HG03439 (cell line): ENCODE results near the gene ABHD11.
"Not testable (repeated sequence)": the region's sequence is repeated elsewhere in the genome, so short reads cannot be mapped to it uniquely, and the experiment has no call there.

Experiments used
- ATAC-seq: cut with Tn5 transposase; IDR thresholded peaks from one replicate; pipeline ENCODE4 v1.9.1; 2021; ENCODE audit warnings: mild to moderate bottlenecking, moderate library complexity; ENCODE audit not compliant: unreplicated experiment

ABHD11 gene

DNA sequence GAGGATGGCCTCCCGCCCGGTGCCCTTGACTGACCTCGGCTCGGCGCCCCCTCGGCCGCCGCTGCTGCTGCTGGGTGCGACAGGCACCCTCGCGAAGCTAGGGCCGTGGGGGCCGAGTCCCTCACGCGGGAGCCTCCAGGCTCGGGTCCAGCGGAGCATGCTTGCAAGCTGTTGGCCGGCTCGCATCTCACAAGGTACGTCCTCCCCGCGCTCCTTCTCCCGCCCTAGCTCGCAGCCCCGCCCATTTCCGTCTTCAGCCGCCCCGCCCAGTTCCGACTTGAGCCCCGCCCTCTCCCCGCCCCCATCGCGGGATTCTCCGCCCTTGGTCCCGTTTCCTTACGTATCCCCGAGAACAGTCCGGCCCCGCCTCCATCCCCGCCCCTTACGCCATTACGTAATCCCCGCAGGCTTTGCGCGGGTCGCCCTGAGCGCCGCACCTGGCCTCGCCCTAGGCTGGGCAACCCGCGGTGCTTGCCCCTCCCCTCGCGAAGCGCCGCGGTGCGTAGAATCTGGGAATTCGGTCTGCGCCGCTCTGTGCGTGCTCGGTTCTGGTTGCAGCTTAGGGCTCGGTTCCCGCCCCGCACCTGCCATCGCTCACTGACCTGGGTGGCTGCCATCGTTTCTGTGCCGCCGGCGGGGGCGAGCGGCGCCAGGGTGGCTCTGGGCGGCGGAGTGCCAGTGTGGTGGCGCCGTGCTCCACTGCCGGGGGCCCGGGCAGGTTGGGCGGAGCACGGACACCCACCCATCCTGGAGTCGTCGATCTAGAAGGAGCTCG, at the start of gene ABHD11:
Gene ABHD11 (minus strand): TSS at position 191 of the 775 bp plus-strand sequence. CDS start 32 bp downstream, at position 159.
- peak; percentile 83 for ATAC-seq

DNA sequence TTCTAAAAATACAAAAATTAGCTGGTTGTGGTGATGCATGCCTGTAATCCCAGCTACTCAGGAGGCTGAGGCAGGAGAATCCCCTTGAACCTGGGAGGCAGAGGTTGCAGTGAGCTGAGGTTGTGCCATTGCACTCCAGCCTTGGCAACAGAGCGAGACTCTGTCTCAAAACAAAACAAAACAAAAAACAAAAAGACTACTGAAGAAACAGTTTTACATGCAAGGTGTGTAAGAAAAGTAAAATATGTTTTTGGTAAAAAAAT, 49.1 kb upstream of the ABHD11 start:
- not testable (repeated sequence) for ATAC-seq

- no peak for ATAC-seq
Observed at GRCh38 chr7:73786588-73786987, 48.0 kb upstream of the ABHD11 start.

- no peak for ATAC-seq
Observed at GRCh38 chr7:73779517-73779916, 40.9 kb upstream of the ABHD11 start.

DNA sequence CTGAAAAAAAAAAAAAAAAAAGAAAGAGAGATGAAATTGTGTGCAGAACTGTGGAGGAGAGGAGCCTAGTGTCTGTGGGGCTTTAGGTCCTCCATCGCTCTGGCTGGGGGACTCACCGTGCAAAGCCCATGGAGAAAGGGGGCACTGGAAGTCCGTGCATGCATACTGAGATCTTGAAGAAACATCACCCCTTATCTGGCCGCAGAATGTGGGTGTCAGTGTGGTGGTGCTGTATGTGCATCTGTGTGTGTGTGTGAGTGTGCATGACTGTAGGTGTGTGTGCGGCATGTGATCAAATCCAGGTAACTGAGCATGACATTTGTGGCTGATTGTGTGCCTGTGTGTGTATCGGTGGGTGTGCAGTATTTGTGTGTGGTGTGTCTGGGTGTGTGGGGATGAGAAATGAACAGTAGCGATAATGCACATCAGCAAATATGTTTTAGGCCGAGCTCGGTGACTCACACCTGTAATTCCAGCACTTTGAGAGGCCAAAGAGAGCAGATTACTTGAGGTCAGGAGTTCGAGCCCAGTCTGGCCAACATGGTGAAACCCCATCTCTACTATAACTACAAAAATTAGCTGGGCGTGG, 40.3 kb upstream of the ABHD11 start:
- ATAC-seq = no peak

DNA sequence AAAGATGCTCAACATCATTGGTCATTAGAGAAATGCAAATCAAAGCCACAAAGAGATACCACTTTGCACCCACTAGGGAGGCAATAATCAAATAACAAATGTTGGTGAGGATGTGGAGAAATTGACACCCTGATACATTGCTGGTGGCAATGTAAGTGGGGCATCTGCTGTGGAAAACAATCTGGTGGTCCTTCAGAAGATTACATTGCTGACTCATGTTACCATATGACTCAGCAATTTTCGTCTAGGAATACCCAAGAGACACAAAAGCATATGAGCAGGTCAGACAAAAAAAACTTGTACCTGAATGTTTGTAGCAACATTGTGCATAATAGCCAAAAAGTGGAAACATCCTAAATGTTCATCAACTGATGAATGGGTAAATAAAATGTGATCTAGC, 36.3 kb upstream of the ABHD11 start:
- no peak for ATAC-seq

DNA sequence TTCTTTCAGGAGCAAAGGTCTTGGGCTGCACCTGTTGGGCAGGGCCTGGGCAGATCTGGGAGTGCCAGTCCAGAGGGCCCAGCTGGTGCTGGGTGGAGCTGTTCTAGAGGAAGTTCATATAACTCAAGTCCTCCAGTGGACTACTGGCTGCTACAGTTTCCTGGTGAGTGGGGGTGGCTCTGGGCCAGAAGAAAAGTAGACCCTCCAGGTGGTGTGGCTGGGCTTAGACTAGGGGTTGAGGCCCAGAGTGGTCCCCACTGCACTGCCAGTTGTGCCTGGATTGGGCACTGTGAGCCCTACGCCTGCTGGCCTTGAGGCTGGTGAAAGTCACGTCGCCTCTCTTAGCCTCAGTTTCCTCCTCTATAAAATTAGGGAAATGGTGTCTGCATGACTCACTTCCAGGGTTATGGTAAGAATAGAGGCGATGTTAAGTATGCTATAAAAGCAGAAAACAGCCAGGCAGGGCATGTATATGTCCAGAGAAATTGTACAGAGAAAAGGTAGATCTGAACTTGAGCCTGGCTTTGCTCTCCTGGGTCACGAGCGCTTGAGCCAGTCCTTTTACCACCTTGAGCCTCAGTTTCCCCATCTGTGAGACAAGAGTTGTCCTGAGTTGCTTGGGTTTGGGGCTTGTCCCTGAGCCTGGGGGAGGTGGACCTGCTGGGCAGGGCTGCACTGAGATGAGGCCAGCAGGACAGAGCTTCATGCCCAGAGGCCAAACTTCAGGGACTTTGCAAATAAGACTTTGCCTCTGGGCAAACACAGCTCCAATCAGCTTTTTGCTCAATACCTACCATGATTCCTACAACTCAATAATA, 35.3 kb upstream of the ABHD11 start:
- no peak for ATAC-seq

GRCh38 chr7:73770860-73771670, 32.5 kb upstream of the ABHD11 start:
- no peak for ATAC-seq

DNA sequence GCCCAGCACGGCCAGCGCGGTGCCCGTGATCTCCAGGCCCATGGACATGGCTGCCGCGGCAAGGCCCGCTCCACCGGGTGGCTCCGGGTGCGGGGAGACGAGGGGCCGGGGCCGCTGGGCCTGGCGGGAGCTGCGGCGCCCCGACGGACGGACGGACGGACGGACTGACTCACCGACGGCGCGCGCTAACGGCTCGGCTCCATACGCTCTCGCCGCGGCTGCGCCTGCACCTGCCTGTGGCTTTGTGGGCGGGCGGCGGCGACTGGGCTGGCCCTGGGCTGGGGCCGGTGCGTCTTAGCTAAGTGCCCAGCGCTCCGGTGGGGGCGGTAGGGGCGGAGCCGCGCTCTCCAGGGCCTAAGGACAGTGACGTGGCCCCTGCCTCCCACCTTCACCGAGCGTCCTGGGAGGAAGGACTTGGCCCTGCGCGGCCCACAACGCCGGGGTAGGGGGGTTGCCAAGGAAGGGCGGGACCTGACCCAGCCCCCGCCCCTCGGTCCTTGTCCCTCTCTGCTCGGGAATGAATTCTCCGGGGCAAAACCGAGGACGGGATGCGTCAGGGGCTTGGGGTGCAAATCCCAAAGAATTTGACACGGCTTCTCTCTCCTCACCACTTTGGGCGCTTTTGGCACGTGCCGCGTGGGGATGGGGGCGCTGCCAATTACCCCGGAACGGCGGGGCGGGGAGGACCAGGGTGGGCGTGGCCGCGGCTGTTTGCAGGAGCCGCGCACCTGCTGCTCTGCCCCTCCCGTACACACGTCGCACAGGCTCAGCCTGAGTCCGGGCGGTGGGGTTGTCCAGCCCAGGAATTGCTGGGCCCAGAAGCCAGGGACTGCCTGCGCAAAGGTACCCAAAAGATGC, 31.6 kb upstream of the ABHD11 start, which contains the start of gene CLDN3:
Gene CLDN3 (minus strand): TSS at position 269 of the 858 bp plus-strand sequence. CDS start 221 bp downstream, at position 48.
- no peak for ATAC-seq

DNA sequence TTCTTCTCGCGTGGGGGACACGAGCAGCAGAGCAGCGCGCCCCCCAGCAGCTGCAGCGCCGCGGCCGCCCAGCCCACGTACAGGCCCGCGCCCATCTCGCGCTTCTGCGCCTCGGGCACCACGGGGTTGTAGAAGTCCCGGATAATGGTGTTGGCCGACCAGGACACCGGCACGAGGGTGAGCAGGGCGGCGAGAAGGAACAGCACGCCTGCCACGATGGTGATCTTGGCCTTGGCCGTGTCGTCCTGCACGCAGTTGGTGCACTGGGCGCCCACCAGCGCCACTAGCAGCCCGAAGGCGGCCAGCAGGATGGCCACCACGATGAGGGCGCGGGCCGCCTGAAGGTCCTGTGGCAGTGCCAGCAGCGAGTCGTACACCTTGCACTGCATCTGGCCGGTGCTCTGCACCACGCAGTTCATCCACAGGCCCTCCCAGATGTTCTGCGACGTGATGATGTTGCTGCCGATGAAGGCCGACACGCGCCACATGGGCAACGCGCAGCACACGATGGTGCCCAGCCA, 30.9 kb upstream of the ABHD11 start:
- ATAC-seq = no peak

GRCh38 chr7:73768641-73769480, 30.3 kb upstream of the ABHD11 start:
- ATAC-seq = no peak

DNA sequence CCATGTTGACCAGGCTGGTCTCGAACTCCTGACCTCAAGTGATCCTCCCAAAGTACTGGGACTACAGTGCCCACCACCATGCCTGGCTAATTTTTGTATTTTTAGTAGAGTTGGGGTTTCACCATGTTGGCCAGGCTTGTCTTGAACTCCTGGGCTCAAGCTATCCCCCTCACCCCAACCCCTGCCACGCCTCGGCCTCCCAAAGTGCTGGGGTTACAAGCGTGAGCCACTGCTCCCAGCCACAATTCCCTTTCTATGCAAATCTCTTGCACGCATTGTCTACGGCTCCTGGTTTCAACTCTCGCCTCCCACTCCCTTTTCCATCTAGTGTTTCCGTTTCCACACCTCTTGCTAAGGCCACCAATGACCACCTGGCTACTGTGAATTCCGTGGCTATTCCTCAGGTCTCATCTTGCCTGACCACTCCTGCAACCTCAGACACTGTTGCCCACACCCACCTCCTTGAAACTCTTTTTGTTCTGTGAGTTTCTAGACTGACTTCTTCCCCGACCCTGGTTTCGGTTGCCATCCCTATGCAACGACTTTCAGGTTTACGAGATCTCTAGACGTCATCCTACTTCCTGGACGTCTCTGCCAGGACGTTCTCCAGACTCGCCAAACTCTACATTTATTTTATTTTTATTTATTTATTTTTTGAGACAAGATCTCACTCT, 28.1 kb upstream of the ABHD11 start:
- ATAC-seq = no peak

DNA sequence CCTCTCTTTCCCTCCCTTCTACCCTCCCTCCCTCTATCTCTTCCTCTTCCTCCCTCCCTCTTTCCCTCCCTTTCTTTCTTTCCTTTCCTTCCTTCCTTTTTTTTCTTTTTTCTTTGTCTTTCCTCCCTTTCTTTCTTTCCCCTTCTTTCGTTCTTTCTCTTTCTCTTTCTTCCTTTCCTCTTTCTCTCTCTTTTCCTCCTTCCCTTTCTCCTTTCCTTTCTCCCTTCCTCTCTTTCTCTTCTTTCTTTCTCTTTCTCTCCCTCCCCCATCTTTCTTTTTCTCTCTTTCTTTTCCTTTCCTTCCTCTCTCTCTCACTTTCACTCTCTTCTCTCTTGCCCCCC, 24.0 kb upstream of the ABHD11 start:
- no peak for ATAC-seq

- no peak for ATAC-seq
Observed at GRCh38 chr7:73761854-73762658, 23.5 kb upstream of the ABHD11 start.

DNA sequence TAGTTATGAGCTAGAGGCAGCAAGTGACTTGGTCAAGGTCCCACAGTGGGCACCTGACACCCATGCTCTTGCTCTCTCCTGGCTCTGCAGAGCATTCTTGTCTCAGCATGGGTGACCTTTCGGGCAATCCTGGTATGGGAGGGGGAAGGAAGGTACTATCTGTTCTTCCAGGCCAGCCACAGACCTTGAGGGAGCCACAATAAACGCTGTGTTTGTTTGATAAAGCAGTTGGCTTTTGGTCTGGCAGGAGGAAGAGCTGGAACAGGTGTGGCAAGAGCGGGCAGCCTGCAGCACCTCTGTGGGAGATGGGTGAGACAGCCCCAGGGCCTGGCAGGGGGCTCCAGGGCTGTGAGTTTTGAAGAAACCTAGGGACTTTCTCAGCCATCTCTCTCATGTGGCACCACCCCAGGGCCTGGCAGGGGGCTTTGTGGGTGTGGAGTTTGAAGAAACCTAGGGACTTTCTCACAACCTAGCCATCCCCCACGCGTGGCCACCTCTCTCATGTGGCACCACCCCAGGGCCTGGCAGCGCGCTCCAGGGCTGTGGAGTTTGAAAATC, 20.1 kb upstream of the ABHD11 start:
- no peak for ATAC-seq

- ATAC-seq = no peak
Observed at GRCh38 chr7:73749931-73750776, 11.6 kb upstream of the ABHD11 start.
